Measurements from ENCODE around the gene HDAC4. TPM values are rescaled to one million over a fixed set of nuclear protein-coding genes. Genes with fewer than 3 reads are reported as not detected.

HDAC4 gene
- total RNA-seq, 4 donors from 2014 or later = 21.6 to 72.7 (median 35.2) TPM

DNA sequence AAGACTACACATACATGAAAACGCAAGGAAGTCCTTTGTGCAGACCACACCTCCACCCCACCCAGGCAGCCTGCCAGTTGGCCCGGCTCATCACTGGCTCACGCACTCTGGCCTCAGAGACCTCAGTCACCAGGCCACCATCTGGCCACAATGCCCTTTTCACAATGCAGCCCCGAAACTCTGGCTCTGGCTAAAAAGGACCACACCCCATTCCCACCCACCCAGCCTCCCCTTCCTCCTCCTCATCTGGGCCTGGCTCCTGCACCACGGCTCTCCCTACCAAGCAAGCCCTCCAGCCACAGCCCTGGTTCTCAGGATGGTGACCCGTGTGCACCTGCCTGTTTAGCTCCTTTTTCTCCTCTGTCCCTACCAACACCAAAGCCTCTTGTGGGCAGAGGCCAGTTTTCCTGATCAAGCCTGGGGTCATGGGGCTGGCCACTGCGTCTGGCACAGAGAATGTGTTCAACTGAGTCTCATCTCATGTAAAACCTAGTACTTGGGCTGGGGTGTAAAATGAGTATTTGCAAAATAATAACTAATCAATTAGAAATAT is 7.4 kb downstream of the HDAC4 start:
- Histone ChIP-seq H3K4me1 (peaks cover 0 to 52% (median 19%) of the 10 kb centered on the region in 3 donors), H3K9me3 (no peaks in the 10 kb centered on the region), H3K27ac (no peak overlapping the region), H3K4me3 (no peak overlapping the region), H3K27me3 (no peaks in the 10 kb centered on the region), H3K36me3 (peaks cover 0 to 24% (median 0%) of the 10 kb centered on the region in 3 donors)
- no peak for DNase-seq
- WGBS, 2 donors = 43 to 58% methylated on average over 6 to 7 of the region's 7 CpGs
- TF ChIP-seq POLR2A (IDR thresholded peaks at IDR 0.05) = no peak
- TF ChIP-seq, protein P1, sequence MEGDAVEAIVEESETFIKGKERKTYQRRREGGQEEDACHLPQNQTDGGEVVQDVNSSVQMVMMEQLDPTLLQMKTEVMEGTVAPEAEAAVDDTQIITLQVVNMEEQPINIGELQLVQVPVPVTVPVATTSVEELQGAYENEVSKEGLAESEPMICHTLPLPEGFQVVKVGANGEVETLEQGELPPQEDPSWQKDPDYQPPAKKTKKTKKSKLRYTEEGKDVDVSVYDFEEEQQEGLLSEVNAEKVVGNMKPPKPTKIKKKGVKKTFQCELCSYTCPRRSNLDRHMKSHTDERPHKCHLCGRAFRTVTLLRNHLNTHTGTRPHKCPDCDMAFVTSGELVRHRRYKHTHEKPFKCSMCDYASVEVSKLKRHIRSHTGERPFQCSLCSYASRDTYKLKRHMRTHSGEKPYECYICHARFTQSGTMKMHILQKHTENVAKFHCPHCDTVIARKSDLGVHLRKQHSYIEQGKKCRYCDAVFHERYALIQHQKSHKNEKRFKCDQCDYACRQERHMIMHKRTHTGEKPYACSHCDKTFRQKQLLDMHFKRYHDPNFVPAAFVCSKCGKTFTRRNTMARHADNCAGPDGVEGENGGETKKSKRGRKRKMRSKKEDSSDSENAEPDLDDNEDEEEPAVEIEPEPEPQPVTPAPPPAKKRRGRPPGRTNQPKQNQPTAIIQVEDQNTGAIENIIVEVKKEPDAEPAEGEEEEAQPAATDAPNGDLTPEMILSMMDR (IDR thresholded peaks at IDR 0.05) = no peak
- intact Hi-C loops (cut with DNase I) = no loop called here

DNA sequence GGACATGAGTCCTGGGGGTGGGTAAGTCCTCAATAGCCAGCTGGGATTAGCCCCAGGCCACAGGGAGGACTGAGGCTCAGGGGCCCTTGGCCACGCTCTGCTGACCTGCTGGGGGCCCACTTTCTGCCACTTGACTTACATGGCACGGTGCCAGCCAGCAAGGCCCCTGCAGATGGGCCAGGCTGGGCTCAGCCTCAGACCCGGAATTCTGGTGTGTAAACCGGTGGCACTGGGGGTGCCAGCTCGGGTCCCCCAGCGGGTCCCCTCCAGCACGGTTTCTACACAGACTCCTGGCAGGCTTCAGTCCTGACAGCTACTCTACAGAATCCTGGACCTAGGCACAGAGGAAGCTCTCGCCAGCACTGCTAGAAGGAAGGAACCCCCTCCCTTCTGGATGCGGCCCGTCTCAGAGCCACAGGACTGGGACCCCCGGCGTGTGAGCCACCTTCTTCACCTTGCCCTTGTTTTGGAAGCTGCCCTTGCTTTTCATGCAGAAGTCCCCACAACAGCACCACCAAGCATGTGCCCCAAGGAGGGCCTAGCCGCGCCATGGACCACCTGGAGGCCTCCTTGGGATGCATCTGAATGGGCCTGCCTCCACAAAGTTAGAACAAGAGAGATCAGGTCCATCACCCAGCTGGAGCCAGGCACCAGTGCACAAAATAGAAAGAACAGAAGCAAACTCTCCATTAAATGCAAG is 8.0 kb downstream of the HDAC4 start:
- no peak overlapping the region for H3K4me3 ChIP-seq
- intact Hi-C loops (cut with DNase I) = no loop called here
- no peak for TF ChIP-seq POLR2A (IDR thresholded peaks at IDR 0.05)
- TF ChIP-seq, protein P1 (IDR thresholded peaks at IDR 0.05) = no peak
- no peak overlapping the region for H3K27ac ChIP-seq
- 80% methylated on average over 1 of the region's 14 CpGs; no CpG with 5 or more reads in 1 of the 2 donors for WGBS, 2 donors
- no peak for DNase-seq
- H3K36me3 ChIP-seq = peaks cover 0 to 30% (median 0%) of the 10 kb centered on the region in 3 donors
- peaks cover 0 to 45% (median 18%) of the 10 kb centered on the region in 3 donors for H3K4me1 ChIP-seq
- no peaks in the 10 kb centered on the region for H3K27me3 ChIP-seq
- H3K9me3 ChIP-seq = no peaks in the 10 kb centered on the region

DNA sequence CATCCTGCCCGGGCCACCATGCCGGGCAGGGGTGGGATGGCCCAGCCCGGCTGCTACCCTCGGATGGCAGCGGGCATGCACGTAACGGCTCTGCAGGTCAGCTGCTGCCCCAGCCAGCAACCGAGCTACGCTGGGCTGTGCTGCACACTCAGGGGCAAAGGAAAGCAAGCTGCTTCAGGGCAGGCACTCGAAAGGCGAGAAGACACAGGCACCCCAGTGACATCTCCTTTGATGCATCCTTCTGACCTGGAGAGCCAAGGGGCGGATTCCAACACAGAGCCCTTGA is 8.8 kb downstream of the HDAC4 start:
- Histone ChIP-seq H3K27ac (no peak overlapping the region), H3K4me3 (no peak overlapping the region), H3K4me1 (peaks cover 0 to 37% (median 18%) of the 10 kb centered on the region in 3 donors), H3K27me3 (no peaks in the 10 kb centered on the region), H3K36me3 (peaks cover 0 to 38% (median 0%) of the 10 kb centered on the region in 3 donors), H3K9me3 (no peaks in the 10 kb centered on the region)
- intact Hi-C loops (cut with DNase I) = no loop called here
- DNase-seq = no peak
- 100% methylated on average over 3 of the region's 12 CpGs; no CpG with 5 or more reads in 1 of the 2 donors for WGBS, 2 donors
- TF ChIP-seq, protein P1 (IDR thresholded peaks at IDR 0.05) = no peak
- no peak for TF ChIP-seq POLR2A (IDR thresholded peaks at IDR 0.05)

DNA sequence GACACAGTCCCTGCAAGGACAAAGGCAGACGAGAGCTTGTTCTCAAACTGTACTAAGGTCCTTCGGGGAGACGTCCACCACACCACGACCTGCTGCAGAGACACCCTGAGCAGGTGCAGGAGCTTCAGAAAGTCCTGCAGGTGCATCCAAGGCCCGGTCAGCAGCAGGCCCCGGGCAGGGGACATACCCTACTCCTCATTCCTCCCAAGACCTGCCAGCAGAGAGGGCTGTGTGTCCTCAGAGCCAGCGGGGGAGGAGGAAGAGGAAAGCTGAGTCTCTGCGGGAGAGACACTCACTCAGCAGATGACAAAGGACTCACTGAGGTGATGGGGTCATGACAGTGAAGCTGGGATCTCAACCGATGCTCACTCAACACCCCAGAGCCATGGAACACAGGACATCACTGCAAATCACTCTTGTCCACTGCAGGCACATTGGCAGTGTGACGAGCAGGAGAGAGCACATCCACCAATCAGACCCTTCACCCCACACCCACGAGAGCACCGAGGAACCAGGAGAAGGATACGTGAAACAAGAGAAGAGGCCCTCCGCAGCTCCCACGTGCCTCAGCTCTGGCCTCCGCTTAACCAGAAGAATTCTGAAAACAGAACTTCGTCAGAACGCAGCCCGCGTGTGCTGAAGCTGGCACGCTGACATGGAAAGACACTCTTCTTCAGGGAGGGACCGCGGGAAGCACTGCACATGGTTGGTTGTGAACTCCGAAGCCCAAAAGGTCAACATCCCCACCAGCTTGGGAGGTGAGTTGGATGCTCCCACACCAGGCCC is 9.3 kb downstream of the HDAC4 start:
- 85 to 88% methylated on average over 9 to 20 of the region's 24 CpGs for WGBS, 2 donors
- no peak overlapping the region for H3K4me3 ChIP-seq
- H3K9me3 ChIP-seq = no peaks in the 10 kb centered on the region
- no peak overlapping the region for H3K27ac ChIP-seq
- TF ChIP-seq POLR2A (IDR thresholded peaks at IDR 0.05) = no peak
- TF ChIP-seq, protein P1 (IDR thresholded peaks at IDR 0.05) = no peak
- H3K27me3 ChIP-seq = no peaks in the 10 kb centered on the region
- H3K4me1 ChIP-seq = peaks cover 0 to 34% (median 18%) of the 10 kb centered on the region in 3 donors
- H3K36me3 ChIP-seq = peaks cover 0 to 43% (median 0%) of the 10 kb centered on the region in 3 donors
- intact Hi-C loops (cut with DNase I) = no loop called here
- no peak for DNase-seq
